Measurements from ENCODE around the gene PCDHB10.
"Not testable (repeated sequence)": the region's sequence is repeated elsewhere in the genome, so short reads cannot be mapped to it uniquely, and the experiment has no call there.

DNA sequence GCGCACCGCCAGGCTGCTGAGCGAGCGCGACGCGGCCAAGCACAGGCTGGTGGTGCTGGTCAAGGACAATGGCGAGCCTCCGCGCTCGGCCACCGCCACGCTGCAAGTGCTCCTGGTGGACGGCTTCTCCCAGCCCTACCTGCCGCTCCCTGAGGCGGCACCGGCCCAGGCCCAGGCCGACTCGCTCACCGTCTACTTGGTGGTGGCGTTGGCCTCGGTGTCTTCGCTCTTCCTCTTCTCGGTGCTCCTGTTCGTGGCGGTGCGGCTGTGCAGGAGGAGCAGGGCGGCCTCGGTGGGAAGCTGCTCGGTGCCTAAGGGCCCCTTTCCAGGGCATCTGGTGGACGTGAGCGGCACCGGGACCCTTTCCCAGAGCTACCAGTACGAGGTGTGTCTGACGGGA, 9.5 kb downstream of the PCDHB10 start:
- not testable (repeated sequence) for TF ChIP-seq POLR2A (conservative IDR thresholded peaks at IDR 0.05); STAT5A (IDR thresholded peaks at IDR 0.05; ENCODE audit: borderline replicate concordance, low read length); EP300 (IDR thresholded peaks at IDR 0.05; ENCODE audit: low read length); ZNF133 (CRISPR knock-in tag; IDR thresholded peaks at IDR 0.05); NRF1 (conservative IDR thresholded peaks at IDR 0.05 in 1 of 2, IDR thresholded peaks at IDR 0.05 in 1 of 2); PCBP1 (IDR thresholded peaks at IDR 0.05; ENCODE audit: low read depth, low read length, poor library complexity, severe bottlenecking); CBX3 (IDR thresholded peaks at IDR 0.05; ENCODE audit: borderline replicate concordance in 1 of 2, low read length in 2 of 2); ZNF444 (CRISPR knock-in tag; IDR thresholded peaks at IDR 0.05); EZH2 (IDR thresholded peaks at IDR 0.05; ENCODE audit: borderline replicate concordance, low read depth, low read length); MAFF (IDR thresholded peaks at IDR 0.05; ENCODE audit: low read length); HMGXB4 (CRISPR knock-in tag; IDR thresholded peaks at IDR 0.05); SETDB1 (IDR thresholded peaks at IDR 0.05; ENCODE audit: low read length)
- TF ChIP-seq, protein P1, sequence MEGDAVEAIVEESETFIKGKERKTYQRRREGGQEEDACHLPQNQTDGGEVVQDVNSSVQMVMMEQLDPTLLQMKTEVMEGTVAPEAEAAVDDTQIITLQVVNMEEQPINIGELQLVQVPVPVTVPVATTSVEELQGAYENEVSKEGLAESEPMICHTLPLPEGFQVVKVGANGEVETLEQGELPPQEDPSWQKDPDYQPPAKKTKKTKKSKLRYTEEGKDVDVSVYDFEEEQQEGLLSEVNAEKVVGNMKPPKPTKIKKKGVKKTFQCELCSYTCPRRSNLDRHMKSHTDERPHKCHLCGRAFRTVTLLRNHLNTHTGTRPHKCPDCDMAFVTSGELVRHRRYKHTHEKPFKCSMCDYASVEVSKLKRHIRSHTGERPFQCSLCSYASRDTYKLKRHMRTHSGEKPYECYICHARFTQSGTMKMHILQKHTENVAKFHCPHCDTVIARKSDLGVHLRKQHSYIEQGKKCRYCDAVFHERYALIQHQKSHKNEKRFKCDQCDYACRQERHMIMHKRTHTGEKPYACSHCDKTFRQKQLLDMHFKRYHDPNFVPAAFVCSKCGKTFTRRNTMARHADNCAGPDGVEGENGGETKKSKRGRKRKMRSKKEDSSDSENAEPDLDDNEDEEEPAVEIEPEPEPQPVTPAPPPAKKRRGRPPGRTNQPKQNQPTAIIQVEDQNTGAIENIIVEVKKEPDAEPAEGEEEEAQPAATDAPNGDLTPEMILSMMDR (IDR thresholded peaks at IDR 0.05 in 2 of 3, conservative IDR thresholded peaks at IDR 0.05 in 1 of 3; ENCODE audit: insufficient read depth in 2 of 3, low read depth in 1 of 3, low read length in 3 of 3) = not testable (repeated sequence)
- TF ChIP-seq, protein P2, sequence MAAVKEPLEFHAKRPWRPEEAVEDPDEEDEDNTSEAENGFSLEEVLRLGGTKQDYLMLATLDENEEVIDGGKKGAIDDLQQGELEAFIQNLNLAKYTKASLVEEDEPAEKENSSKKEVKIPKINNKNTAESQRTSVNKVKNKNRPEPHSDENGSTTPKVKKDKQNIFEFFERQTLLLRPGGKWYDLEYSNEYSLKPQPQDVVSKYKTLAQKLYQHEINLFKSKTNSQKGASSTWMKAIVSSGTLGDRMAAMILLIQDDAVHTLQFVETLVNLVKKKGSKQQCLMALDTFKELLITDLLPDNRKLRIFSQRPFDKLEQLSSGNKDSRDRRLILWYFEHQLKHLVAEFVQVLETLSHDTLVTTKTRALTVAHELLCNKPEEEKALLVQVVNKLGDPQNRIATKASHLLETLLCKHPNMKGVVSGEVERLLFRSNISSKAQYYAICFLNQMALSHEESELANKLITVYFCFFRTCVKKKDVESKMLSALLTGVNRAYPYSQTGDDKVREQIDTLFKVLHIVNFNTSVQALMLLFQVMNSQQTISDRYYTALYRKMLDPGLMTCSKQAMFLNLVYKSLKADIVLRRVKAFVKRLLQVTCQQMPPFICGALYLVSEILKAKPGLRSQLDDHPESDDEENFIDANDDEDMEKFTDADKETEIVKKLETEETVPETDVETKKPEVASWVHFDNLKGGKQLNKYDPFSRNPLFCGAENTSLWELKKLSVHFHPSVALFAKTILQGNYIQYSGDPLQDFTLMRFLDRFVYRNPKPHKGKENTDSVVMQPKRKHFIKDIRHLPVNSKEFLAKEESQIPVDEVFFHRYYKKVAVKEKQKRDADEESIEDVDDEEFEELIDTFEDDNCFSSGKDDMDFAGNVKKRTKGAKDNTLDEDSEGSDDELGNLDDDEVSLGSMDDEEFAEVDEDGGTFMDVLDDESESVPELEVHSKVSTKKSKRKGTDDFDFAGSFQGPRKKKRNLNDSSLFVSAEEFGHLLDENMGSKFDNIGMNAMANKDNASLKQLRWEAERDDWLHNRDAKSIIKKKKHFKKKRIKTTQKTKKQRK (IDR thresholded peaks at IDR 0.05; ENCODE audit: borderline replicate concordance, low read depth, low read length) = not testable (repeated sequence)

Measured in K562 (cell line).